Activated T-helper 2 cell treated with anti-CD3 and anti-CD28 coated beads, Interferon-gamma antibody, Interleukin-2, Interleukin-4, amounts not matched to agents 10 μg/mL and 5 μg/mL and 100 μg/mL, durations not matched to agents 14 hours and 24 hours and 36 hours (primary cell): ENCODE data around the gene MRGPRX2. TPM values are rescaled to one million over a fixed set of nuclear protein-coding genes. Genes with fewer than 3 reads are reported as not detected.

ENCODE experiments used
- DNase-seq: peaks from one replicate; pipeline ENCODE4 v3.0.0; 2021; ENCODE audit warnings: low spot score
- H3K27ac Mint-ChIP-seq: one replicate; pipeline ENCODE4 v1.8.0; 2021; ENCODE audit warnings: mixed read lengths
- H3K27me3 Mint-ChIP-seq: one replicate; pipeline ENCODE4 v1.8.0; 2021; ENCODE audit warnings: low read depth, mixed read lengths
- H3K36me3 Mint-ChIP-seq: one replicate; pipeline ENCODE4 v1.8.0; 2021; ENCODE audit warnings: low read depth, mixed read lengths
- H3K4me1 Mint-ChIP-seq: one replicate; pipeline ENCODE4 v1.8.0; 2021; ENCODE audit warnings: low read depth, mixed read lengths
- H3K4me3 Mint-ChIP-seq: one replicate; pipeline ENCODE4 v1.8.0; 2021; ENCODE audit warnings: low read depth, mild to moderate bottlenecking, moderate library complexity, mixed read lengths
- H3K9me3 Mint-ChIP-seq: one replicate; pipeline ENCODE4 v1.8.0; 2021; ENCODE audit warnings: mixed read lengths
- intact Hi-C: fragments of 100-400 bp; cut with micrococcal nuclease; formaldehyde crosslinking; loops from one replicate; pipeline ENCODE4 v1.15.1; 2023
- total RNA-seq: library from RNA; stranded (reverse); gene quantifications from 2 replicates; pipeline ENCODE4 v1.2.3, GENCODE V29; 2022

Gene MRGPRX2
- total RNA-seq, 1 donor from 2014 or later: not detected

GRCh38 chr11:19020831-19021230, 39.7 kb downstream of the MRGPRX2 start:
- Mint-ChIP-seq H3K4me1 (peaks cover 4% of the 10 kb centered on the region), H3K4me3 (no peak overlapping the region), H3K27me3 (peaks cover 2% of the 10 kb centered on the region), H3K9me3 (no peaks in the 10 kb centered on the region), H3K27ac (no peak overlapping the region), H3K36me3 (no peaks in the 10 kb centered on the region)
- intact Hi-C loops: no loop called here
- no peak for DNase-seq

GRCh38 chr11:19018901-19019300, 41.6 kb downstream of the MRGPRX2 start:
- intact Hi-C loops: no loop called here
- Mint-ChIP-seq H3K4me1 (no peaks in the 10 kb centered on the region), H3K27me3 (no peaks in the 10 kb centered on the region), H3K27ac (no peak overlapping the region), H3K4me3 (no peak overlapping the region), H3K9me3 (no peaks in the 10 kb centered on the region), H3K36me3 (no peaks in the 10 kb centered on the region)
- no peak for DNase-seq

- Mint-ChIP-seq H3K27ac (no peak overlapping the region), H3K4me3 (no peak overlapping the region), H3K36me3 (no peaks in the 10 kb centered on the region), H3K4me1 (no peaks in the 10 kb centered on the region), H3K9me3 (no peaks in the 10 kb centered on the region), H3K27me3 (no peaks in the 10 kb centered on the region)
- no peak for DNase-seq
- intact Hi-C loops: no loop called here
Observed at GRCh38 chr11:19013181-19013857, 47.2 kb downstream of the MRGPRX2 start.

GRCh38 chr11:19012636-19013035, 47.9 kb downstream of the MRGPRX2 start:
- Mint-ChIP-seq H3K9me3 (no peaks in the 10 kb centered on the region), H3K27me3 (no peaks in the 10 kb centered on the region), H3K36me3 (no peaks in the 10 kb centered on the region), H3K4me1 (no peaks in the 10 kb centered on the region), H3K4me3 (no peak overlapping the region), H3K27ac (no peak overlapping the region)
- intact Hi-C loops: no loop called here
- DNase-seq: no peak

Other genes with a start within 250 kb of the MRGPRX2 start
- gene MRGPRX1, start 121.3 kb downstream of the MRGPRX2 start, total RNA-seq: not detected in 2 replicates
- gene ZDHHC13, start 56.5 kb upstream of the MRGPRX2 start, total RNA-seq: 25.4 and 27.8 TPM in 2 replicates
- not detected in 2 replicates for gene CSRP3, start 141.3 kb upstream of the MRGPRX2 start, total RNA-seq
- 24.0 TPM in 2 replicates for gene E2F8, start 180.2 kb upstream of the MRGPRX2 start, total RNA-seq